ENCODE data around the gene WDFY2. TPM values are rescaled to one million over a fixed set of nuclear protein-coding genes. Genes with fewer than 3 reads are reported as not detected.

Gene WDFY2
- total and polyA plus RNA-seq, 4 donors = 9.8 to 15.7 (median 14.3) TPM

GRCh38 chr13:51595416-51595815 lies 11.2 kb downstream of the WDFY2 start:
- no peaks in the 10 kb centered on the region for H3K36me3 ChIP-seq (ENCODE audit: control insufficient read depth, insufficient read depth, low read length)
- no peak for DNase-seq (ENCODE audit: low read depth in 4 of 6, low spot score in 6 of 6)
- H3K4me3 ChIP-seq (ENCODE audit: low read depth, low read length) = no peak overlapping the region
- H3K27ac ChIP-seq (ENCODE audit: low read depth, low read length) = no peak overlapping the region
- no peaks in the 10 kb centered on the region for H3K27me3 ChIP-seq (ENCODE audit: control insufficient read depth, insufficient read depth, low read length)
- no peaks in the 10 kb centered on the region for H3K4me1 ChIP-seq (ENCODE audit: control insufficient read depth, insufficient read depth, low read length)
- H3K9me3 ChIP-seq (ENCODE audit: control insufficient read depth, insufficient read depth, low read length) = no peaks in the 10 kb centered on the region
- WGBS (ENCODE audit: insufficient coverage) = 100% methylated on average over 1 of the region's 3 CpGs

GRCh38 chr13:51596541-51596940 lies 12.3 kb downstream of the WDFY2 start:
- no CpG with 5 or more reads among the region's 2 CpGs for WGBS (ENCODE audit: insufficient coverage)
- Histone ChIP-seq H3K4me1 (ENCODE audit: control insufficient read depth, insufficient read depth, low read length) (no peaks in the 10 kb centered on the region), H3K36me3 (ENCODE audit: control insufficient read depth, insufficient read depth, low read length) (no peaks in the 10 kb centered on the region), H3K9me3 (ENCODE audit: control insufficient read depth, insufficient read depth, low read length) (no peaks in the 10 kb centered on the region), H3K4me3 (ENCODE audit: low read depth, low read length) (no peak overlapping the region), H3K27ac (ENCODE audit: low read depth, low read length) (no peak overlapping the region), H3K27me3 (ENCODE audit: control insufficient read depth, insufficient read depth, low read length) (no peaks in the 10 kb centered on the region)
- no peak for DNase-seq (ENCODE audit: low read depth in 4 of 6, low spot score in 6 of 6)

- H3K4me3 ChIP-seq (ENCODE audit: low read depth, low read length) = no peak overlapping the region
- no peaks in the 10 kb centered on the region for H3K27me3 ChIP-seq (ENCODE audit: control insufficient read depth, insufficient read depth, low read length)
- no peak overlapping the region for H3K27ac ChIP-seq (ENCODE audit: low read depth, low read length)
- no peaks in the 10 kb centered on the region for H3K9me3 ChIP-seq (ENCODE audit: control insufficient read depth, insufficient read depth, low read length)
- no peaks in the 10 kb centered on the region for H3K4me1 ChIP-seq (ENCODE audit: control insufficient read depth, insufficient read depth, low read length)
- no peaks in the 10 kb centered on the region for H3K36me3 ChIP-seq (ENCODE audit: control insufficient read depth, insufficient read depth, low read length)
- DNase-seq (ENCODE audit: low read depth in 4 of 6, low spot score in 6 of 6) = no peak
Observed at GRCh38 chr13:51599444-51600176, 15.3 kb downstream of the WDFY2 start.

- no peaks in the 10 kb centered on the region for H3K9me3 ChIP-seq (ENCODE audit: control insufficient read depth, insufficient read depth, low read length)
- no peaks in the 10 kb centered on the region for H3K27me3 ChIP-seq (ENCODE audit: control insufficient read depth, insufficient read depth, low read length)
- H3K4me1 ChIP-seq (ENCODE audit: control insufficient read depth, insufficient read depth, low read length) = no peaks in the 10 kb centered on the region
- no peaks in the 10 kb centered on the region for H3K36me3 ChIP-seq (ENCODE audit: control insufficient read depth, insufficient read depth, low read length)
- no peak overlapping the region for H3K4me3 ChIP-seq (ENCODE audit: low read depth, low read length)
- no peak overlapping the region for H3K27ac ChIP-seq (ENCODE audit: low read depth, low read length)
- no peak for DNase-seq (ENCODE audit: low read depth in 4 of 6, low spot score in 6 of 6)
- WGBS (ENCODE audit: insufficient coverage) = 100% methylated on average over 3 of the region's 3 CpGs
Observed at GRCh38 chr13:51600703-51601102, 16.4 kb downstream of the WDFY2 start.

DNA sequence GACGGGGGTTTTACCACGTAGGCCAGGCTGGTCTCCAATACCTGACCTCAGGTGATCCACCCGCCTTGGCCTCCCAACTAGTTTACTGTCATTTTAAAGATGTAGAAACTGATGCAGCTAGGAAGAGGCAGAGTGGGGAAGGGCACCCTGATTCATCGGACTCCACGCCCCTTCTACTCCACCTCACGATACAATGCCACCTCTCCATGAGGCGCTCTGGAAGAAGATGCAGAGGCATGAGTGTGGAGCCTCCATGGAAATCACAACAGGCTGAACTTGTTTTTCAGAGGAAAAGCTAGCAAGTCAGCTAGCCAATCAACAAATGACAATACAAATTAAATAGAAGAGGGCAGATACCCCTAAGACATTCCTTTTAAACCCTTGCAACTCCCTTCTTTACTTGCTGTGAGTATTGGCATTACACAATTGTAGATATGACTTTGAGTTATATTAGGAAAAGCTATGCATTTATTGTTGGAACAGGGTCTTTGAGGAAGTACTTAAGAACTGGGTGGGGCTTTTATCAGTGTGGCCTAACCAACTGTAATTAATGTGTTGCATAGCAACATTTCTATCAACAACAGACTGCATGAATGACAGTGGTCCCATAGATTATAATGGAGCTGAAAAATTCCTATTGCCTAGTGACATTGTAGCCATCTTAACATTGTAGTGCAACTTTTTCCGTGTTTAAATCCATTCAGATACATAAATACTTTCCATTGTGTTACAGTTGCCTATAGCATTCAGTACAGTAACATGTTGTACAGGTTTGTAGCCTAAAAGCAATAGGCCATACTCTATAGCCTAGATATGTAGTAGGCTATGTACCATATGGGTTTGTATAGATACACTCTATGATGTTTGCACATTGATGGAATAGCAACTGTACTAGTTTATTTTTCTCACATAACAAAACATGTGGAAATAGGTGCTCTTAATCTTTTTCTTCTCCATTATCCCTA lies 17.6 kb downstream of the WDFY2 start:
- Histone ChIP-seq H3K4me3 (ENCODE audit: low read depth, low read length) (no peak overlapping the region), H3K4me1 (ENCODE audit: control insufficient read depth, insufficient read depth, low read length) (no peaks in the 10 kb centered on the region), H3K9me3 (ENCODE audit: control insufficient read depth, insufficient read depth, low read length) (no peaks in the 10 kb centered on the region), H3K36me3 (ENCODE audit: control insufficient read depth, insufficient read depth, low read length) (no peaks in the 10 kb centered on the region), H3K27ac (ENCODE audit: low read depth, low read length) (no peak overlapping the region), H3K27me3 (ENCODE audit: control insufficient read depth, insufficient read depth, low read length) (no peaks in the 10 kb centered on the region)
- no peak for DNase-seq (ENCODE audit: low read depth in 4 of 6, low spot score in 6 of 6)
- WGBS (ENCODE audit: insufficient coverage) = 100% methylated on average over 2 of the region's 8 CpGs

GRCh38 chr13:51603716-51604115 lies 19.5 kb downstream of the WDFY2 start:
- H3K27me3 ChIP-seq (ENCODE audit: control insufficient read depth, insufficient read depth, low read length) = no peaks in the 10 kb centered on the region
- H3K9me3 ChIP-seq (ENCODE audit: control insufficient read depth, insufficient read depth, low read length) = peaks cover 3% of the 10 kb centered on the region
- 100% methylated on average over 1 of the region's 1 CpG for WGBS (ENCODE audit: insufficient coverage)
- DNase-seq (ENCODE audit: low read depth in 4 of 6, low spot score in 6 of 6) = no peak
- H3K4me3 ChIP-seq (ENCODE audit: low read depth, low read length) = no peak overlapping the region
- no peaks in the 10 kb centered on the region for H3K4me1 ChIP-seq (ENCODE audit: control insufficient read depth, insufficient read depth, low read length)
- H3K36me3 ChIP-seq (ENCODE audit: control insufficient read depth, insufficient read depth, low read length) = no peaks in the 10 kb centered on the region
- no peak overlapping the region for H3K27ac ChIP-seq (ENCODE audit: low read depth, low read length)

- 100% methylated on average over 1 of the region's 4 CpGs for WGBS (ENCODE audit: insufficient coverage)
- H3K27me3 ChIP-seq (ENCODE audit: control insufficient read depth, insufficient read depth, low read length) = no peaks in the 10 kb centered on the region
- H3K36me3 ChIP-seq (ENCODE audit: control insufficient read depth, insufficient read depth, low read length) = no peaks in the 10 kb centered on the region
- peaks cover 3% of the 10 kb centered on the region for H3K9me3 ChIP-seq (ENCODE audit: control insufficient read depth, insufficient read depth, low read length)
- H3K4me1 ChIP-seq (ENCODE audit: control insufficient read depth, insufficient read depth, low read length) = no peaks in the 10 kb centered on the region
- no peak overlapping the region for H3K27ac ChIP-seq (ENCODE audit: low read depth, low read length)
- no peak overlapping the region for H3K4me3 ChIP-seq (ENCODE audit: low read depth, low read length)
- DNase-seq (ENCODE audit: low read depth in 4 of 6, low spot score in 6 of 6) = no peak
Observed at GRCh38 chr13:51605698-51606097, 21.4 kb downstream of the WDFY2 start.

DNA sequence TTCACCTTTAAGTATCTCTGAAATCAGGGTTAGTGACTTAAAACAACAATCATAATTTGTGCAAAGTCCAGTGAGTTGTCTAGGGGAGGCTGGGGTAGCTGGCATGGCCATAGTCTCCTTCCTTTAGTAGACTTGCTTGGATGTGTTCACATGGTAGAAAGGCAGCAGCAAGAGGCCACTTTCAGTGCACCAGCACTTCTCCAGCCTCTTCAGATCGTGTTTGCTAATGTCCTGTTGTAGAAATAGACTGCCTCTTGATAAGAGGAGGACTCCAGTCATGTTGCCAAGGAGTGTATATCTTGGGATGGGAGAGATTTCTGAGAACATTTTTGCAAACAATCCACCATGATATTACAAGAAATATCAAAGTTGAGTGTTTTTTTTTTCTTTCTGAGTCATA lies 22.9 kb downstream of the WDFY2 start:
- Histone ChIP-seq H3K27ac (ENCODE audit: low read depth, low read length) (no peak overlapping the region), H3K4me1 (ENCODE audit: control insufficient read depth, insufficient read depth, low read length) (no peaks in the 10 kb centered on the region), H3K4me3 (ENCODE audit: low read depth, low read length) (no peak overlapping the region), H3K36me3 (ENCODE audit: control insufficient read depth, insufficient read depth, low read length) (no peaks in the 10 kb centered on the region), H3K27me3 (ENCODE audit: control insufficient read depth, insufficient read depth, low read length) (no peaks in the 10 kb centered on the region), H3K9me3 (ENCODE audit: control insufficient read depth, insufficient read depth, low read length) (peaks cover 3% of the 10 kb centered on the region)
- no peak for DNase-seq (ENCODE audit: low read depth in 4 of 6, low spot score in 6 of 6)
- no CpG with 5 or more reads among the region's 1 CpG for WGBS (ENCODE audit: insufficient coverage)

- WGBS (ENCODE audit: insufficient coverage) = no CpG with 5 or more reads among the region's 2 CpGs
- no peak overlapping the region for H3K27ac ChIP-seq (ENCODE audit: low read depth, low read length)
Observed at GRCh38 chr13:51608857-51609406, 24.7 kb downstream of the WDFY2 start.

More at GRCh38 chr13:51608857-51609406, 24.7 kb downstream of the WDFY2 start:
- Histone ChIP-seq H3K4me3 (ENCODE audit: low read depth, low read length) (no peak overlapping the region), H3K27me3 (ENCODE audit: control insufficient read depth, insufficient read depth, low read length) (no peaks in the 10 kb centered on the region), H3K9me3 (ENCODE audit: control insufficient read depth, insufficient read depth, low read length) (peaks cover 3% of the 10 kb centered on the region), H3K36me3 (ENCODE audit: control insufficient read depth, insufficient read depth, low read length) (no peaks in the 10 kb centered on the region), H3K4me1 (ENCODE audit: control insufficient read depth, insufficient read depth, low read length) (no peaks in the 10 kb centered on the region)
- no peak for DNase-seq (ENCODE audit: low read depth in 4 of 6, low spot score in 6 of 6)

All from spinal cord (tissue), 10 donors.